Esophagus squamous epithelium (tissue), 4 donors: ENCODE results near the gene STPG1.

Experiments
- CTCF ChIP-seq, 6 experiments: fragments of 450-650 bp in 4 of 6; fragments of 200-600 bp in 2 of 6; sonication (generic) in 2 of 6; IDR thresholded peaks; one replicate each; pipeline ENCODE4 v1.5.1; 2016 to 2019; ENCODE audit warnings: antibody characterized with exemption in 6 of 6, mild to moderate bottlenecking in 4 of 6, moderate library complexity in 4 of 6
- POLR2A ChIP-seq, 4 donors: fragments of 450-650 bp; IDR thresholded peaks; one replicate each; pipeline ENCODE4 v1.6.1; 2017; ENCODE audit warnings: antibody characterized with exemption in 4 of 4, mild to moderate bottlenecking in 4 of 4, moderate library complexity in 3 of 4

GRCh38 chr1:24351247-24351646 is 62.3 kb downstream of the STPG1 start:
- TF ChIP-seq CTCF (IDR thresholded peaks at IDR 0.05) (no peak), POLR2A (IDR thresholded peaks at IDR 0.05) (no peak)
